SK-N-SH (cell line): ENCODE measurements around the gene RAI14. TPM values are rescaled to one million over a fixed set of nuclear protein-coding genes. Genes with fewer than 3 reads are reported as not detected.
A peak's percentile ranks its signal among the peaks of the same experiment; 100 is the strongest.

Experiments used
- CTCF ChIA-PET: fragments of 300-600, 350-600 bp; formaldehyde crosslinking; extraction: SDS; loops from one replicate; lab custom pipeline; 2021; lab: Yijun Ruan, JAX
- POLR2A ChIA-PET: fragments of 350-600 bp; sonication (Branson Sonifier 250); formaldehyde crosslinking; extraction: SDS; loops from one replicate; lab custom pipeline; 2020; ENCODE audit warnings: antibody characterized with exemption, inconsistent platforms; lab: Yijun Ruan, JAX
- DNase-seq: peaks from one replicate; pipeline ENCODE4 v3.0.0; 2012
- H2AFZ ChIP-seq: fragments of 200-600 bp; sonication (generic); 2 replicates; pipeline ENCODE4 v1.8.1; 2016; ENCODE audit warnings: antibody characterized with exemption, mild to moderate bottlenecking, low read depth
- H3F3A ChIP-seq: fragments of 200-600 bp; sonication (generic); replicated peaks from 2 replicates; pipeline ENCODE3; 2016; ENCODE audit warnings: antibody characterized with exemption, mild to moderate bottlenecking; ENCODE audit not compliant: insufficient read depth
- H3K27ac ChIP-seq, 2 experiments: fragments of 200-500 bp in 1 of 2; fragments of 200-600 bp in 1 of 2; sonication (Bioruptor generic) in 1 of 2; sonication (generic), shearing (Covaris generic) in 1 of 2; 2 replicates each; pipeline versions ENCODE4 v1.5.1 to v1.6.1; 2014 to 2016; ENCODE audit warnings: low read depth in 2 of 2, inconsistent platforms in 1 of 2, low read length in 1 of 2, mild to moderate bottlenecking in 1 of 2, mixed read lengths in 1 of 2
- H3K27me3 ChIP-seq: fragments of 200-600 bp; sonication (generic), shearing (Covaris generic); 2 replicates; pipeline ENCODE4 v1.6.1; 2016; ENCODE audit warnings: mixed run types; ENCODE audit not compliant: insufficient read depth
- H3K36me3 ChIP-seq, 2 experiments: fragments of 200-500 bp in 1 of 2; fragments of 200-600 bp in 1 of 2; sonication (Bioruptor generic) in 1 of 2; sonication (generic) in 1 of 2; replicated peaks in 1 of 2; 2 replicates each; pipeline versions ENCODE3 to v1.5.1; 2014 to 2016; ENCODE audit warnings: low read length in 1 of 2, mild to moderate bottlenecking in 1 of 2; ENCODE audit not compliant: insufficient read depth in 2 of 2, control insufficient read depth in 1 of 2
- H3K4me1 ChIP-seq, 2 experiments: fragments of 200-500 bp in 1 of 2; fragments of 200-600 bp in 1 of 2; sonication (Bioruptor generic) in 1 of 2; sonication (generic), shearing (Covaris generic) in 1 of 2; 2 replicates each; pipeline versions ENCODE4 v1.5.1 to v1.6.1; 2014 to 2016; ENCODE audit warnings: low read depth in 1 of 2, low read length in 1 of 2, mixed run types in 1 of 2; ENCODE audit not compliant: insufficient read depth in 2 of 2, control insufficient read depth in 1 of 2
- H3K4me2 ChIP-seq: fragments of 200-600 bp; sonication (generic), shearing (Covaris generic); 2 replicates; pipeline ENCODE4 v1.6.1; 2017; ENCODE audit warnings: mixed run types
- H3K4me3 ChIP-seq, 2 experiments: fragments of 200-500 bp in 1 of 2; fragments of 200-600 bp in 1 of 2; sonication (Bioruptor generic) in 1 of 2; sonication (generic), shearing (Covaris generic) in 1 of 2; 2 replicates each; pipeline versions ENCODE4 v1.5.1 to v1.8.1; 2014 to 2016; ENCODE audit warnings: low read depth in 2 of 2, inconsistent platforms in 1 of 2, low read length in 1 of 2, mild to moderate bottlenecking in 1 of 2, mixed read lengths in 1 of 2, moderate library complexity in 1 of 2
- H3K79me2 ChIP-seq: fragments of 200-600 bp; sonication (generic); 2 replicates; pipeline ENCODE4 v1.8.1; 2017; ENCODE audit warnings: mild to moderate bottlenecking; ENCODE audit not compliant: insufficient read depth
- H3K9ac ChIP-seq: fragments of 200-600 bp; sonication (generic); 2 replicates; pipeline ENCODE4 v1.6.1; 2017; ENCODE audit warnings: mixed run types
- H3K9me2 ChIP-seq: fragments of 200-600 bp; sonication (generic); 2 replicates; pipeline ENCODE4 v1.6.1; 2017; ENCODE audit warnings: mixed run types
- H3K9me3 ChIP-seq: fragments of 200-600 bp; sonication (generic); 2 replicates; pipeline ENCODE4 v1.6.1; 2017; ENCODE audit warnings: mixed run types, mild to moderate bottlenecking, moderate library complexity
- H4K20me1 ChIP-seq: fragments of 200-600 bp; sonication (generic); 2 replicates; pipeline ENCODE4 v1.6.1; 2017; ENCODE audit warnings: mild to moderate bottlenecking, mixed run types; ENCODE audit not compliant: insufficient read depth
- FOSL2 ChIP-seq: IDR thresholded peaks from 2 replicates; pipeline ENCODE4 v1.4.0; 2012; ENCODE audit warnings: low read depth, mild to moderate bottlenecking, moderate library complexity, borderline replicate concordance
- FOXJ3 ChIP-seq: sonication (generic); formaldehyde crosslinking; IDR thresholded peaks from 2 replicates; pipeline ENCODE4 v1.5.1; 2020; ENCODE audit warnings: mild to moderate bottlenecking, missing genetic modification reagents
- JUND ChIP-seq: IDR thresholded peaks from 2 replicates; pipeline ENCODE4 v1.4.0; 2012
- MEF2A ChIP-seq: IDR thresholded peaks from 2 replicates; pipeline ENCODE4 v1.4.0; 2012; ENCODE audit warnings: low read depth, borderline replicate concordance
- MXI1 ChIP-seq: IDR thresholded peaks from 2 replicates; pipeline ENCODE4 v1.6.1; 2012; ENCODE audit warnings: mild to moderate bottlenecking, low read depth, low read length, improper control_type of control experiment
- NFIC ChIP-seq: IDR thresholded peaks from 2 replicates; pipeline ENCODE4 v1.4.0; 2012; ENCODE audit warnings: borderline replicate concordance
- PBX3 ChIP-seq: IDR thresholded peaks from 2 replicates; pipeline ENCODE4; 2012
- RXRA ChIP-seq: IDR thresholded peaks from 2 replicates; pipeline ENCODE4 v1.4.0; 2012; ENCODE audit warnings: low read depth, mild to moderate bottlenecking, borderline replicate concordance
- SIN3A ChIP-seq: IDR thresholded peaks from 2 replicates; pipeline ENCODE4 v1.6.1; 2012; ENCODE audit warnings: low read depth, mild to moderate bottlenecking, low read length, moderate library complexity, borderline replicate concordance
- SMC3 ChIP-seq: IDR thresholded peaks from 2 replicates; pipeline ENCODE4 v1.6.1; 2012; ENCODE audit warnings: low read depth, low read length, improper control_type of control experiment
- TAF1 ChIP-seq: IDR thresholded peaks from 2 replicates; pipeline ENCODE4 v1.6.1; 2012; ENCODE audit warnings: low read depth, mild to moderate bottlenecking, low read length, moderate library complexity, borderline replicate concordance
- TCF12 ChIP-seq: IDR thresholded peaks from 2 replicates; pipeline ENCODE4 v1.4.0; 2012
- USF2 ChIP-seq: fragments of 150-350 bp; IDR thresholded peaks from 2 replicates; pipeline ENCODE4 v1.6.1; 2017; ENCODE audit warnings: antibody characterized with exemption, low read length, low read depth, borderline replicate concordance
- YY1 ChIP-seq: IDR thresholded peaks from 2 replicates; pipeline ENCODE4 v1.4.0; 2012; ENCODE audit warnings: low read depth, mild to moderate bottlenecking
- ZBTB33 ChIP-seq: IDR thresholded peaks from 2 replicates; pipeline ENCODE4 v1.4.0; 2012; ENCODE audit warnings: low read depth, borderline replicate concordance
- WGBS: methylation state at CpG from one replicate; pipeline ENCODE4 v1.1.6; 2017; ENCODE audit warnings: low lambda C conversion rate; 5-methylcytosine and 5-hydroxymethylcytosine counted together
- polyA plus RNA-seq, 3 experiments: library from polyadenylated mRNA; depleted of rRNA; stranded (reverse); fragments of >200 nt; gene quantifications; 2 replicates each; pipeline ENCODE4 v1.2.3, GENCODE V29; 2012

The RAI14 gene
- polyA plus RNA-seq, 1 of the 3 experiments (the other 2 are of a cell fraction) = 53.2 TPM

GRCh38 chr5:34716986-34717385 lies 60.9 kb downstream of the RAI14 start:
- H3K4me1 ChIP-seq = peaks cover 0 to 46% of the 10 kb centered on the region in 2 experiments; a peak in 2 of 4 replicates
- H3K9me3 ChIP-seq = no peaks in the 10 kb centered on the region
- H3K9me2 ChIP-seq = no peaks in the 10 kb centered on the region
- no peak overlapping the region for H2AFZ ChIP-seq
- no peaks in the 10 kb centered on the region for H4K20me1 ChIP-seq
- H3K27me3 ChIP-seq = no peaks in the 10 kb centered on the region
- TF ChIP-seq SMC3 = no peak
- TF ChIP-seq FOXJ3 (CRISPR knock-in tag) = no peak
- TF ChIP-seq ZBTB33 = no peak
- no peak for TF ChIP-seq YY1
- TF ChIP-seq TCF12 = no peak
- no peak for TF ChIP-seq PBX3
- TF ChIP-seq NFIC = no peak
- no peak for TF ChIP-seq FOSL2
- TF ChIP-seq TAF1 = no peak
- no peak for TF ChIP-seq JUND
- no peak for TF ChIP-seq MEF2A
- no peak for TF ChIP-seq RXRA
- TF ChIP-seq USF2 = no peak
- TF ChIP-seq MXI1 = no peak
- TF ChIP-seq SIN3A = no peak
- TF ChIP-seq, all 33 proteins: peak for 0
- CTCF ChIA-PET = no interaction called here
- Histone ChIP-seq H3K4me3 (peak overlapping the region in 1 of 2 experiments; percentile 38; a peak in 2 of 4 replicates), H3F3A (peaks cover 34% of the 10 kb centered on the region), H3K36me3 (peaks cover 0 to 24% of the 10 kb centered on the region in 2 experiments), H3K27ac (peak overlapping the region; percentile 58 to 99; a peak in 3 of 4 replicates), H3K9ac (peak overlapping the region; percentile 77), H3K4me2 (peak overlapping the region; percentile 80), H3K79me2 (peaks cover 89% of the 10 kb centered on the region)
- 32% methylated on average over 2 of the region's 2 CpGs for WGBS
- no peak for DNase-seq
- POLR2A ChIA-PET = no interaction called here
